Right renal cortex interstitium (tissue), 3 donors: Measurements from ENCODE around the gene TSPAN32. TPM values are rescaled to one million over a fixed set of nuclear protein-coding genes. Genes with fewer than 3 reads are reported as not detected.

Experiments
- DNase-seq, 3 donors: peaks; one replicate each; pipeline ENCODE4 v3.0.0-alpha.2; 2013; ENCODE audit warnings: low read depth in 3 of 3, low spot score in 2 of 3
- polyA plus RNA-seq, 3 donors: library from polyadenylated mRNA; unstranded; fragments of 120-200 nt; gene quantifications; one replicate each; pipeline ENCODE4 v1.2.1, GENCODE V29; 2013; ENCODE audit not compliant: insufficient read length in 3 of 3

Gene TSPAN32
- polyA plus RNA-seq, 3 donors = 1.9 to 2.3 (median 2.2) TPM

DNA sequence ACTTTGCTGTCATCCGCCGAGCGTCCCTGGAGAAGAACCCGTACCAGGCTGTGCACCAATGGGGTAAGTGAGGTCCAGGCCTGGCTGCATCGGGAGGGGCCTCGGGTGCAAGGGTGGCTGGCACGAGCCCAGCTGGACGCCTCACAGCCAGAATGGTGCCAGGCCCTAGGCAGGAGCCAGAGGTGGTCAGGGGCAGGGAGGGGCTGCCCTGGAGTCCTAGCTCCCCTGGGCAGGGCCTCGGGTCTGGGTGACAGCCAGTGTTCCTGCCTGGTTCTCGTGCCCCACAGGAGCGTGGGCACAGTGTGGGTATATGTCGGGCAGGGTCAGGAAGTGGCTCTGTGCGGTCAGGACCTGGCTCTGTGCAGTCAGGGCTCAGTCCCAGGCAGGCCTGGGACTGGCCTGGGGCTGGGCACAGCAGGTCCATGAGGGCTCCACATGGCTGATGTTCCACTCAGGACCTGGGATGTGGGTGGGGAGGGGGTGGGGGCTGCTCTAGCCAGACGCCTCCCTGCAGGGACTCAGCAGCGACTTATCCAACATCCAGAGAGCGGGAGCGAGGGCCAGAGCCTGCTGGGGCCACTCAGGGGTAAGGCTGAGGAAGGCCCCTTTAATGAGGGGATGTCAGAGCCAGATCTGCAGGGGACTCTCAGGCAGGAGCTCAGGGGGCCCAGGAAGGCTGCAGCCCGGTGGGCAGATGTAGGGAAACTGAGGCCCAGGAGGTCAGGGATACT lies 1.2 kb downstream of the TSPAN32 start:
- no peak for DNase-seq

DNA sequence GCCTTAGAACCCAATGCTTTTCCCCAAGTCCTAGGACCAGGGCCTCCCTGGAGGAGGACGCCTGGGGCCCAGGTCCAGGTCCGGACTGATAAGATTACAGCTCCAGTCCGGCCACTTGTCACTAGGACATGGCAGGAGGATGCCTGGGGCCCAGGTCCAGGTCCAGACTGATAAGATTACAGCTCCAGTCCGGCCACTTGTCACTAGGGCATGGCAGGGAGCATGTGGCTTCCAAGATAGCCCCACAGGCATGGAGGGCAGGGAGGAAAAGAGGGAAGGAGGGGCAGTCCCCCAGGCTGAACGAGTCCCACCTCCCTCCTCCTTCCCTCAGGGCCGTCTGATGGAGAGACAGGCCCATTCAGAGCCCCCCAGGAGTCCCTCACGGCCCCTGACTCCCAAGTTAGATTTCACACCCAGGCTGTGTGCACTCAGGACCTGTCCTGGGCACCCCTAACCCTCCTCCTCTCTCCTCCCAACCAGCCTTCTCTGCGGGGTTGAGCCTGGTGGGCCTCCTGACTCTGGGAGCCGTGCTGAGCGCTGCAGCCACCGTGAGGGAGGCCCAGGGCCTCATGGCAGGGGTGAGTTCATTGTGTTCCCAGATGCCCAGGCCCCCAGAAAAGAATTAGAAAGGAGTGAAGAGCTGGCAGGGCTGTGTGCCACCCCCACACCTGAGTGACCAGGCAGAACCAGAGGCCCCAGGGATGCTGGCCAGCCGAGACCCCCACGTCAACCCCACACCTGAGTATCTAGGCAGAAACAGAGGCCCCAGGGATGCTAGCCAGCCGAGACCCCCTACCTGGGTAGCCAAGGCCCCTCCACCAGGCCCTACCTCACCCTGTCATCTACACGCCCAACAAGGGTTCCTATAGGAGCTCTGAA lies 2.1 kb downstream of the TSPAN32 start:
- no peak for DNase-seq

DNA sequence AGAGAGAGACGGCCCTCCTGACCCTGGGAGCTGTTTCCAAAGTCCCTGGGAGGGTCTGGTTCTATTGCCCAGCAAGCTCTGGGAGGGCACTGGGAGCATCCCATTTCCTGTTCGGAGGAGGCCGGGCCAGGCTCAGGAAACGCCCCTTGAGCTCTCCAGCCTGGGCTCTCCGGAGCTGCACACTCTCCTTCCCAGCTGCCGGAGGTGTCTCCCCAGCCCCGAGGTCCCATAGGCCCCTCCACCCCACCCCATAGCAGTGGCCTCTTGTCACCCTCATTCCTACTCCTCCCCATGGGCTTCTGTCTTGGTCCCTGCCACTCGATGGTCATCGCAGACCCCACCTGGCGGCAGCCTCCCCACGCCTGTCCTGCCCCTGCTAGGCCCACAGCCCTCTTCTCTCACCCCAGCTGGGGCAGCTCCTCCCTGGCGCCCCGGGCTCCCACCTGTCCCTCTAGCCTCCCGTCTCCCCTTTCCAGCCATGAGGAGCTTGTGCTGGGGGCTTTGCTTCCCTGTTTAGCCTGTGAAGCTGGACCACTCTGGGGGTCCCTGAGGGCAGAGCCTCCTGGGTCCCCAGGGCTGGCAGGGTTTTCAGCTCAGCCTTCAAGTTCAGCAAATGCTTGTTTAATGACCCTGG lies 2.8 kb downstream of the TSPAN32 start:
- no peak for DNase-seq

DNA sequence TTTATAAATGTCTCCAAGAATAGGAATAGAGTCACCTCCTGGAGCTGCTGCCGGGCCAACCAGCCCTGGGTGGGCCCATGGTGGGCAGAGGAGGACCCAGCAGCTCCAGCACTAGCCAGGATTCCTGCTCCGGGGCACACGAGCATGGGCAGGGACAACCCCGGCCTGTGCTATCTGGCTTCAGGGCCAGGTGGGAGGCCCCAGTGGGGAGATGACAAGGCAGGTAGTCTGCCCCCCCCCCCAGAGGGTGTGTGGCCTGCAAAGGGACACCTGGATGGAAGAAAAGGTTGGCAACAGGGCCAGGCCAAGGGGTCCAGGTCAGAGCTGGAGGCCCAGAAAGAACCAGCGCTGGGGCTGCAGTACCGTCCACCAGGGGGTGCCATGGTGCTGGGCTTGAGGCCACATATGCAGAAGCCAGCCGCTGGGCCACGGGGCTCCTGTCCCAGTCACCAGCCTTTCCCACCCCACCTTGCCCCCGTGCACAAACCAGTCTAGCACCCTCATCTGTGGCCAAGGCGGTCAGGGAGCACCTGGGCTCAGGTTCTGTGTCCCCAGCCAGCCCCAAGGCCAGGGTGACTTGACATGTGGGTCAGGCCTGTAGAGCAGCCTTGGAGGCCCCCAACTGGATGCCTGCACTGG lies 3.4 kb downstream of the TSPAN32 start:
- no peak for DNase-seq

DNA sequence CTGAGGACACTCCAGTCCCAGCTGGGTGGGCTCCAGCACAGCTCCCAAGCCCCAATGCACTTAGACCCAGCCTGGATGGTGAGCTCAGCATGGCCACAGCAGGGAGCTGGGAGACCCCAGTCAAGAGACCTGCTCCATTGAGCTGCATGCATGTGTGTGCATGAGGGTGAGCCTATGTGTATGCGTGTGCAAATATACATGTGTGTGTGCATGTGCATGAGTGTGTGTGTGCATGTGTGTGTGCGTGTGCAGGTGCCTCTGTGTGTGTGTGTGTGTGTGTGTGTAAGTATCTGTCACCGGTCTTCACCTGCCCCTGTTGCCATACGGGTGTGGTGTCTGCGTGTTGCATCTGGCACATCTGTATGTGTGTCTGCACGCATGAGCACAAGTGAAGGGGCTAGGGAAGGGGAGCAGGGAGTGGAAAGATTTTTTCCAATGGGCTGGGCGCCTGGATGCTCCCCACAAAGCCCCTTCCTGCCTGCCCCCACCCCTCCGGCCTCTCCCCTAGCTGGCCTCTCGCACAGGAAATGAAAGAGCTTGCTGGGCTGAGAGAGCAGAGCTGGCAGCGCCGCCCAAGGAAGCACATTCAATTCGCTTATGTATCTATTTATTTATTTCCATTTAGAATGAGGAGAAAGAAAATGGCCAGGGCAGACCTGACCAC lies 4.1 kb downstream of the TSPAN32 start:
- peak in 1 of 3 donors; percentile 46 for DNase-seq

DNA sequence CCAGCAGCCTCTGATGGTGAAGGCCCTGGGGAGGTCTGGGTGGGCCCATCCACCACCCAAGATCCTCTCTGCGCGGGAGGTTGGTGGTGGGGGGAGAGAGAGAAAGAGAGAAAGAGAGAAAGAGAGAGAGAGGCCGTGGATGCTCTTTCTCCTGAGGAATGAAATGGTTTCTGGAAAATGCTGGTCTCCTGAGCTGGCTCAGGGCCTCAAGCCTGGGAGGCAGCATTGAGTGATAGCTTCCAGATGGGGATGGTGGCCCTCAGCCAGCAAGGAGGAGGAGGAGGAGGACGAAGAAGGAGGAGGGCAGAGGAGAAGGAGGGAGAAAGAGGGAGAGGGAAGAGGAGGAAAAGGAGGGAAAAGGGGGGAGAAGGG lies 4.6 kb downstream of the TSPAN32 start:
- DNase-seq = peak in 1 of 3 donors; percentile 67

DNA sequence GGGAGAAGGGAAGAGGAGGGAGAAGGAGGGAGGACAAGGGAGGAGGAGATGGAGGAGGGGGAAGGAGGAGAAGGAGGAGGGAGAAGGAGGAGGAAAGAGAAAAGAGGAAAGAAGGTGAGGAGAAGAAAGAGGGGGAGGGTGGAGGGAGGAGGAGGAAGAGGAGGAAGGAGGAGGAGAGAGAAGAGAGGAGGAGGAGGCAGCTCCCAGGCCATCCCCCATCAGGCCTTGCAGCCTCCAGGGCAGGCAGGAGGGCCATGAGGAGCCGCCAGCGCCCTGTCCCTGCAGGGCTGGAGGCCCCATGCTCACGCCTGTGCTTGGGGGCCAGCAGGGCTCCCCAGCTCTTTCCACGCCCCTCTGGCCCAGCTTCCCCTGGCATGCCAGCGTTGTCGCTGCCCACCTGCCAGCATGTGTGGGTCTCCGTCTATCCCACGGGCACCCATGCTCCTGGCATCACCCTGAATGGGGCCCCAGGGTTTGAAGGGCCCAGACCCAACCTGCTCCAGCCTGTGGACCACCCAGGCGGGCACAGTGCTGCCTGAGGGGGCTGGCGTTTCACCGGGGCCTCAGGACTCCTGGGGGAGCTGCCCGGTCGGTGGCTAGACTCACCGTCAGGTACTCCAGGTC lies 5.2 kb downstream of the TSPAN32 start:
- DNase-seq = no peak

DNA sequence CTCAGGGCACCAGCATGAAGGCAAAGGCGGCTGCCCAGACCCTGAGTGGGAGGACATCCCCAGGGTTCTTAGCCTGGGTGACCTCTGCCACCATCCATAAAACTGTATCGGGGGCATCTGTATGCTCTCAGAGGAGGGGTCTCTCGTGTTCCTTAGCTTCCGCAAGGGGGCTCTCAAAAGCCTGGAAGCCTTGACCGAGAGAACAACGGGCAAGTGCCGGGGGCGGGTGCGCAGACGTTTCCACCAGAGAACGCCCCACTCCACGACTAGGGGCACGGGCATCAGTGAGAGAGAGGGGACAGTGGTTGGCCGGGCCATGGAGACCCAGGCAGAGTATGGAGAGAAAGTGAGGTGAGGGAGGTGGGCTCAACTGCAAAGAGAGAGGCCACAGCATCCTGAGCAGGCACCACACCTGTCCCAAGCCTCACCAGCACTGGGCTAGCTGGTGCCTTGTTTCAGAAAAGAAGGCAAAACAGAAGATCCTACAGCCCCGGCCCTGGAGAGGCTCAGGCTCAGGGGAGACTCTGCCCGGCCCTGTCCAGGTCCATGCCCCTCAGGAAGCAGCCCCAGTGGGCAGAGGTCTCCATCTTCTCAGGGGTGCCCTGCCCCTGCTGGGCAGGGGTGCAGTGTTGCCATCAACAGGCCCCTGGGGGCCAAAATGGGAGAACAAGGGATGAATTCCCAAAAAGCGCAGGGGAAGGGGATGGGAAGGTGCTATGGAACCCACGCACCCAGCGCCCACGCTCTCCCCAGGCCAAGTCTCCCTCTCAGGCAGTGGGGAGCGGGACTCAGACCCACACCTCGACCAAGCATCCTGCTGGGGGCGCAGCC lies 5.9 kb downstream of the TSPAN32 start:
- no peak for DNase-seq

DNA sequence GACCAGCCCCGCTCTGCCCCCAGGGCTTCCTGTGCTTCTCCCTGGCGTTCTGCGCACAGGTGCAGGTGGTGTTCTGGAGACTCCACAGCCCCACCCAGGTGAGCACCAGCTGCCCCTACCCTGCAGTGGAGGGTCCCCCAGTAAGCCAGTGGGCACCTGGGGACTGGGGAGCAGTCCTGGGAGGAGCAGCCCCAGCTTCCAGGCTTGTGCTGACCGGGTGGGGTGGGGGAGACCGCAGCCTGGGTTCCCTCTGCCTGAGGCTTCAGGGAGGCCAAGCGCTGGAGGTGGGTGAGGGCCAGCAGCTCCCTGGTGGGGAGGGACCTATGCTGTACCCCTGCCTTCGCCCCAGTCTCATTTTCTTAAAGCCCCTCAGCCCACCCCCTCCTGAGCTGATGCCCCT lies 6.9 kb downstream of the TSPAN32 start:
- DNase-seq = no peak

DNA sequence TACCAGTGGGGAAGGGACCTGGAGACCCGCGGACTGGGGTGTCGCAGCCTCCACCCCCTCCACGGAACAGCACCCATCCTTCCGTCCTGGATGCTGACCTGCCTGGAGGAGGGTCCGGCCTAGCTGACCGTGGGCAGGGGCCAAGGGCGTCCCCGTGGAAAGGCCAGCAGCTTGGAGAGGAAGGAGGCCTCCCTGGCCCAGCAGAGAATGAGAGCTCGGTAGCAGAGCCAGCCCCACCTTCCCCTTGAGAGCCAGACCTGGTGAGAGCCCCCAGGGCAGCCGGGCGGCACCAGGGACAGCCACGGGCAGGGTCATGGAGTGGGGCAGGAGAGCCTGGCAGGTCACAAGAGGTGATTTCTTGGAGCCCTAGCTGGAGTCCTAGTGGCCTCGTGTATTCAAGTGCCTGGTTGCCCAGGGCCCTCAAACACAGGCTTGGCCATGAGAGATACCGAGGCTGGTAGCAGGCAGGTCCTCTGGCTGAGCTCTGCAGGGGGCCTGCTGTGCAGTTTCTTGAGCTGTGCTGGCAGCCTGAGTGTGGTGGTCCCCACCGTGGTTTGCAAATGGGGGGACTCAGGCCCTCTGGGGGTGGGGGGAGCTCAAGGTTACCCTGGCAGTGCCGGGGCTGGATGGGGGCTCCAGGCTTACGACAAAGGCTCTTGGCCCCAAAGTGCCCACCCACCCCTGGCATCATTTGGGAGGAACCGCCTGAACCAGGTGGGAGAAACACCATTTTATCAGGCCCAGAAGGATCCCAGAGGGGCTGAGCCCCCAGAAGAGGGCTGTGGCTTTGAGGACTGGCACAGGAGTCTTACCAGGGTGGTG lies 7.6 kb downstream of the TSPAN32 start:
- DNase-seq = no peak

DNA sequence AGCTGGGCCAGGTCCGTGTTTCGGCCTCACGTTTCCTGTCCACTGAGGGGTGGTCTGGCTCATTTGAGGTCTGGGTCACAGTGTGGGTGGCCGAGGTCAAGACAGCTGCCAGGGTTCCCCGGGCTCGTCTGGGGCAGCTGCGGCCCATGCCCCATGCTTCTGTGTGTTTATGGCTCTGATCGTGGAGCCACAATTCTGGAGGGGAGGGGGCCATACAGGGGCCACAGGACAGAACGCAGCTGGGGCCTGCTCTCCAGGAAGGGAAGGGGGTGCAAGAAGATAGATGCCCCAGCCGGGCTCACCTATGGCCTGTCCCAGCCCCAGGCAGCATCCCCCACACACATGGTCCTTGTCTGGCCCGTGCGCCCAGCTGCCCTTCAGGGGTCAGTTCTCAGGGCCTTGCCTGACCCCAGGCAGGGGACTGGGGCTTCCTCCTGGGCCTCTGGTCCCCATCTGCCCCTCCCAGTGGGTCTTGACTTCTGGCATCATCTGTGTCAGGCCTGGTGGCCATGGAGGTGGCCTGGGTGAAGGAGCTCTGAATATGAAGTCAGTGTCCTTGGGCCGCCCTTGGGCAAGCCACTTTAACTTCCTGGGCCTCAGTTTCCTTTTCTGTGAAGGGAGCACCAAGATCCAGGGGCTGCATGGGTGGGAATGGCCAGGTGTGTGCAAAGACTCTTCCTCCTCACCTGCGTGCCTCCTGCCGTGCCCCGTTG lies 8.4 kb downstream of the TSPAN32 start:
- DNase-seq = no peak

DNA sequence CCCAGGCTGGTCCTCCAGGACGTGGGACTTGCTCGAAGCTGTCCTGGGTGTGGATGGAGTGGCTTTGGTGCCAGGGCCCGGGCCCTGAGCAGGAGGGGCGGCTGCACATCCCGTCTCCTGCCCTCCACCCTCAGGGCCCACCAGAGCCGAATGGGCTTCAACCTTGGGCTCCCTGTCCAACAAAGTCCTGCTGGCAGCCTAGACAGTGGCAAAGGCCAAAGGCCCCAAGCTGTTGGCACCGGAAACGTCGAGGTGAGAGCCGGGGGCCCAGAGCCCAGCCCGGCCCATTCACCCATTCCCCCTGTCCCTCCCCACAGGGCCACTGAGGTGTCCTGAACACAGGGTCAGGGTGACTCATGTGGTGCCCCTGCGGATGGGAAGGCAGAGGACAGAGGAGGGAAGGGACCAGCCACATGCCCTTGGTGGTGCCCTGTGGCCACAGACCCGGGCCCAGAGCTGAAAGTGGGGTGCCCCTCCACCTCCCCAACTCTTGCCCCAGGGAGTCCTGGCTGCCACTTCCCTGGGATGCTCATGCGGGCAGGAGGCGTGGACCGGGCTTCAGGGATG lies 9.1 kb downstream of the TSPAN32 start:
- DNase-seq = no peak

DNA sequence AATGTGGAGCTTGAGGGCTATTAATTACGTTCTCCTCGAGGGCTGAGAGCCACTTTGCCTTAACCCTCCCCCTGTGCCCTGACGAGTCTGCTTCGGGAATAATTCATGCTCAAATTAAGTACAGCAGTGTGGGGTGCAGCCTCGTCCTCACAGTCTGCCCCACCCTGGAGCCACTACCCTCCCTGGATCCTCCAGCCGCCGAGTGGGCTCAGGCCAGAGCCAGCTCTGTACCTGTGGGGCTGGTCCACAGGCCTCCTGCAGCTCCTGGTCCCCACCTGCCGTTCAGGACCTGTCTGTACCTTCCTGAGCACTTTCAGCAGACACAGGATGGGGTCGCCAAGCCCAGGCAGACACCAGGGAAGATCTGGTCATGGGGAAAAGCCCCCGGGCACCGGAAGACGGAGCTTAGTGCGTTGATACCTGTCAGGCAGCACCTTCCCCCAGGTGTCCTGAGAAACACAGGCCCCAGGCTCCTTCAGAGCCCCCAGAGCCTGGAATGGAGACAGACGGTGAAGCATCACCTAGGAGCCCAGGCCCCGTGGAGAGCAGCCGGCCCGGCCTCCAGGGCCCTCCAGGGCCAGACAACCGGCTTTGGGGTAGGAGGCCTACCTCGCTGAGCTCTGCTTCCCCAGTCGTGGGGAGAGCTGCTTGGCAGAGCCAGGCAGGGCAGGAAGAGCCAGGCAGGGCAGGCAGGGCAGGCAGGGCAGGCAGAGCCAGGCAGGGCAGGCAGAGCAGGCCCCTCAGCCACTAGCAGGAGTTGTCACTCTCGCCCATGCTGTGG lies 9.7 kb downstream of the TSPAN32 start:
- DNase-seq = no peak

DNA sequence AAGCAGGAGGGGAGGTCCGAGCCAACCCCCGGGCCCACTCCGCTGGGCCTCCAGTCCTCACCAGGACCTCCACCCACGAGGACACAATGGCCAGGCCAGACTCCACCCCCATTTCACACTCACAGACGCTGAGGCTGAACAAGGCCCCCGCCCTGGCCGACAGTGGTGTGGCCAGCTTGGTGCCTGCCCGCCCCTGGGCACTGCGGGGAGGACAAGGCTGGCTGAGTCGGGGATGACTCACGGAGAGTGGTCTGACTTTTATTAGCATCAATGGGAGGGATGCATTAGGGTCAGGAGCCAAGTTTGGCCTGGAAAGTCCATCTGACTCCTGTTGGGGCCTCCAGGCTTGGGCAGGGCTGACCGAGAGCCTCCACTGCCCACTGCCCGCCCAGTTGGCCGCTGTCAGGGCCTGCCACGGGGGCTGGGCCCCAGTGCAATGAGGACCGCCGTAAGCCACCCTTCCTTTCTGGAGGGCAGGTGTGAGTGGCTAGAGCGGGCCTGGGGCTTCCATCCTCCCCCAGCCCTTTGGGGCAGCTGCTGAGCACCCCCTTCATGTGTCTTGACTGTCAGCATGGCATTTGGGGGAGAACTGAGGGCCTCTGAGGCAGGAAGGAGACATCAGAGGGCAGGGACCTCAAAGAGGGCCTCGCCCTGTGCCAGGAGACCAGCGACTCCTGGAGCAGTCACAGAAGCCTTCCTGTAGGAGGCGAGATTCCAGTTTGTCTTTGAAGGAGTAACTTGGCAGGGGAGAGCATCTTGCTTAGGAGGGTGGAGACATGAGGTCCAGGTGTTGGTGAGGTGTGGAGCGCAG lies 10.6 kb downstream of the TSPAN32 start:
- no peak for DNase-seq

DNA sequence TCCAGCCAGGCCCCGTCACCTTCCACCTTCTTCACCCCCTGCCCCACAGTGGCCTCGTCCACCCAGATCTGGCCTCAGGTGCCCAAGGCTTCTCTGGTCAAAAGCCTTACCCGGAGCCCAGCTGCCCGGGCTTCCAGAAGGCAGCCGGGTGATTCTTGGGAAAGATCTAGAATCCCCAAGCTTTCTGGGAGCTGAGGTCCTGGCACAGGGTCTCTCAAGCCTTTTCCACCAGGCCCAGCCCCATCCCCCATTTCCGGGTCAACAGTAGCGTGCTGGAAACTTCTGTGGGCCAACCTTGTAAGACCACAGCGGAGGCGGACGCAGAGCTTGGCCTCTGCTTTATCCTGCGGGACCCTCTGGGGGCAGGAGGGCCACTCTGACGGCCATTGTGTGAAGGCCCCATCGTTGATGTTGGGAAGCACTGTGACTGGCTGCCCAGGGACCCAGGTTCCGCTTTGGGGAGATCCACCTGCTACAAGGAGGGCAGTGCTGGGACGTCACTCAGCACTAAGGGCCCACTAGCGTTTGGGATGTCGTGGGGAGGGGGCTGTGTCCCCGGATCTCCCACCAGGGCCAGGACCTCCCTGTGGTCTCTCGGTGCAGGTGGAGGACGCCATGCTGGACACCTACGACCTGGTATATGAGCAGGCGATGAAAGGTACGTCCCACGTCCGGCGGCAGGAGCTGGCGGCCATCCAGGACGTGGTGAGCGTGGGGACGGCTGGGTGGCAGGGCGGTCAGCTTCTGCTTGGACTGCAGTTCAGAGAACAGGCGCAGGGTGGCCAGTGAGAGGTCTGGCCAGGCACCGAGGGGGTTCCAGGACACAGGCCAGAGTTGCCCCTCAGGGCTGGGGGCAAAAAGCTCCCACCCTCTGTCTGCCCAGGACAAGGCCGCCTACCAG lies 11.5 kb downstream of the TSPAN32 start:
- DNase-seq = no peak
